K562 (cell line): Measurements from ENCODE around the gene KDM5D. TPM values are rescaled to one million over a fixed set of nuclear protein-coding genes. Genes with fewer than 3 reads are reported as not detected.

ENCODE experiments used
- ATAC-seq: fragments of 200-7000 bp; cut with Tn5 transposase; 3 replicates; pipeline ENCODE4 v1.9.1; 2020; ENCODE audit warnings: moderate library complexity
- BruUV-seq: library from RNA; stranded (reverse); fragments of 400-500 nt; replicated peaks from 2 replicates; lab custom pipeline; 2021; lab: Mats Ljungman, UMichigan
- CTCF ChIA-PET: fragments of 300-600 bp; formaldehyde crosslinking; extraction: SDS; loops from one replicate; lab custom pipeline; 2021; ENCODE audit warnings: low intra/inter-chr PET ratio; lab: Yijun Ruan, JAX
- POLR2A ChIA-PET: fragments of 300-600, 350-650 bp; sonication (Branson Sonifier 250); formaldehyde crosslinking; extraction: SDS; loops from one replicate; lab custom pipeline; 2021; ENCODE audit warnings: antibody characterized with exemption, inconsistent platforms; lab: Yijun Ruan, JAX
- DNase-seq, 4 experiments: peaks; one replicate each; pipeline versions ENCODE4 v3.0.0 to v3.0.0-alpha.2; 2011 to 2018; ENCODE audit warnings: low spot score in 3 of 4, mixed read lengths in 3 of 4; ENCODE audit errors: extremely low read depth in 1 of 4
- FAIRE-seq: peaks from 2 replicates; lab custom pipeline; 2011; peaks lifted over from hg19 to GRCh38; lab: Jason Lieb, UNC
- H2AFZ ChIP-seq: 2 replicates; pipeline ENCODE4 v1.6.0; 2011; ENCODE audit warnings: low read depth, low read length, control low read depth, inconsistent platforms
- H3K27ac ChIP-seq: fragments of 200-600 bp; 3 replicates; pipeline ENCODE4 v1.8.0; 2011; ENCODE audit warnings: low read depth, mild to moderate bottlenecking, control low read depth, inconsistent platforms, low read length, moderate library complexity, mixed read lengths; ENCODE audit errors: extremely low read depth
- H3K27me3 ChIP-seq, 2 experiments: fragments of 300-600 bp in 1 of 2; 2 replicates in 1 of 2; 3 replicates in 1 of 2; pipeline versions ENCODE4 v1.6.0 to v1.8.0; 2011; ENCODE audit warnings: inconsistent platforms in 2 of 2, low read length in 2 of 2, mild to moderate bottlenecking in 1 of 2, mixed read lengths in 1 of 2, moderate library complexity in 1 of 2; ENCODE audit not compliant: control insufficient read depth in 2 of 2, insufficient read depth in 2 of 2
- H3K36me3 ChIP-seq: fragments of 300-600 bp; 3 replicates; pipeline ENCODE4 v1.8.0; 2011; ENCODE audit warnings: mild to moderate bottlenecking, low read length, inconsistent platforms; ENCODE audit not compliant: control insufficient read depth, insufficient read depth
- H3K4me1 ChIP-seq, 2 experiments: fragments of 200-600 bp in 1 of 2; replicated peaks in 1 of 2; 2 replicates in 1 of 2; 3 replicates in 1 of 2; pipeline versions ENCODE4 v1.5.1 to v1.8.0; 2011; ENCODE audit warnings: inconsistent platforms in 2 of 2, low read length in 2 of 2, mild to moderate bottlenecking in 1 of 2, mixed read lengths in 1 of 2, moderate library complexity in 1 of 2; ENCODE audit not compliant: control insufficient read depth in 2 of 2, insufficient read depth in 2 of 2
- H3K4me2 ChIP-seq: 2 replicates; pipeline ENCODE4 v1.6.1; 2011; ENCODE audit warnings: low read length, control low read depth, inconsistent platforms, mixed read lengths; ENCODE audit not compliant: insufficient read depth
- H3K4me3 ChIP-seq: fragments of 200-600 bp; sonication (generic), shearing (Covaris generic); 2 replicates; pipeline ENCODE4 v1.5.1; 2016; ENCODE audit warnings: control low read depth, inconsistent platforms
- H3K79me2 ChIP-seq: fragments of 200-600 bp; 3 replicates; pipeline ENCODE4 v1.8.0; 2011; ENCODE audit warnings: low read length, inconsistent platforms; ENCODE audit not compliant: control insufficient read depth, insufficient read depth
- H3K9ac ChIP-seq, 2 experiments: 2 replicates each; pipeline versions ENCODE4 v1.6.0 to v1.6.1; 2011; ENCODE audit warnings: low read depth in 2 of 2, low read length in 2 of 2, control low read depth in 1 of 2, inconsistent platforms in 1 of 2, mild to moderate bottlenecking in 1 of 2, mixed read lengths in 1 of 2; ENCODE audit not compliant: insufficient read depth in 1 of 2
- H3K9me1 ChIP-seq: one replicate; pipeline ENCODE4 v1.6.0; 2011; ENCODE audit warnings: inconsistent platforms, mild to moderate bottlenecking, low read length, moderate library complexity; ENCODE audit not compliant: control insufficient read depth, insufficient read depth
- H3K9me3 ChIP-seq: replicated peaks from 2 replicates; pipeline ENCODE4 v1.5.1; 2011; ENCODE audit warnings: low read depth, low read length, inconsistent platforms; ENCODE audit not compliant: control insufficient read depth, insufficient read depth
- H4K20me1 ChIP-seq: replicated peaks from 2 replicates; pipeline ENCODE4 v1.6.1; 2011; ENCODE audit warnings: low read length, inconsistent platforms, mixed read lengths; ENCODE audit not compliant: control insufficient read depth, insufficient read depth
- HNRNPLL ChIP-seq: fragments of 200-400 bp; formaldehyde crosslinking; IDR thresholded peaks from 2 replicates; pipeline ENCODE4 v1.6.1; 2017; ENCODE audit warnings: low read length, low read depth, mild to moderate bottlenecking; ENCODE audit not compliant: poor library complexity, severe bottlenecking
- RB1 ChIP-seq: fragments of 450-650 bp; IDR thresholded peaks from 2 replicates; pipeline ENCODE4 v1.6.1; 2017; ENCODE audit warnings: low read depth, mild to moderate bottlenecking
- ZNF316 ChIP-seq: fragments of 450-650 bp; IDR thresholded peaks from 2 replicates; pipeline ENCODE4 v1.6.1; 2016
- ZNF668 ChIP-seq: fragments of 250-450 bp; sonication (Bioruptor Pico); IDR thresholded peaks from 2 replicates; pipeline ENCODE4 v1.8.0; 2022; ENCODE audit warnings: mild to moderate bottlenecking, inconsistent platforms
- WGBS: fragments of 100-300 bp; shearing (Covaris generic); methylation state at CpG from one replicate; pipeline ENCODE4 v1.1.6; 2016; ENCODE audit warnings: low coverage, mixed read lengths; ENCODE audit not compliant: insufficient coverage; ENCODE audit errors: missing lambda C conversion rate; 5-methylcytosine and 5-hydroxymethylcytosine counted together
- in situ Hi-C: fragments of 300-500 bp; cut with MboI; formaldehyde crosslinking; loops from 4 replicates; pipeline ENCODE4 v1.15.0; 2018; ENCODE audit warnings: inconsistent platforms, mixed read lengths
- intact Hi-C: fragments of 100-400 bp; cut with micrococcal nuclease; formaldehyde crosslinking; loops from 2 replicates; pipeline ENCODE4 v1.14.2; 2022
- polyA plus RNA-seq, 8 experiments: library from polyadenylated mRNA; depleted of rRNA in 4 of 8; stranded (reverse) in 5 of 8; unstranded in 3 of 8; fragments of >200 nt; fragmentation: Nextera tagmentation in 2 of 8; fragmentation: Illumina TruSeq in 1 of 8; extraction: Ambion mirVana in 2 of 8; extraction: Trizol in 1 of 8; gene quantifications; 2 replicates each; pipeline versions ENCODE4 v1.2.1 to v1.2.3, GENCODE V29; 2011 to 2014; ENCODE audit warnings: inconsistent platforms in 1 of 8, missing spikeins in 1 of 8
- total RNA-seq, 7 experiments: library from RNA; depleted of rRNA in 6 of 7; stranded (reverse); fragments of >200 nt in 6 of 7; fragmentation: Illumina TruSeq in 2 of 7; extraction: Trizol in 2 of 7; gene quantifications; 2 replicates each; pipeline versions ENCODE4 v1.2.1 to v1.2.3, GENCODE V29; 2011 to 2021; ENCODE audit warnings: low replicate concordance in 1 of 7
- TF ChIP-seq, protein P1 (sequence below): fragments of 250-450 bp; sonication (Bioruptor Pico); IDR thresholded peaks from 2 replicates; pipeline ENCODE4 v1.4.0; 2020; ENCODE audit warnings: mild to moderate bottlenecking, moderate library complexity

Gene KDM5D
- total and polyA plus RNA-seq, 9 of the 15 experiments (the other 6 are each of a cell fraction or from before 2014, with no cell fraction given): 0.27 TPM; not detected in 8

DNA sequence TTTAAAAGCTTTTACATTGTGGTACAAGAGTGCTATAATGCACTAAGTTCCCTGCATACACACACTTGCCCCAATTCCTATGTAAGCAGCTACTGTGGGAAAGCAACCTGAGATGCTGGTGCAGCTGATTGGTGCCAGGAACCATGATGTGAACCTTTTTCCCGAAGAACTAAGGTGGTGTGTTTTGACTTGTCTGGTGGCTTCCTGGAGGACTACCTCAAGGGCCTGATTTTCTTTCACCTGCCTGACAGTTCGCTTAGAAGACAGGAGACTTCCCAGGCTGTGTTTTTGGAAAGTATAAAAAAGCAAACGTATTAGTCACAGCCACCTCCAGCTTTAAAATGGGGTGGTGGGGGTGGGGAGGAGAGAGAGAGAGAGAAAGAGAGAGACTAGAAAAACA is 27.4 kb downstream of the KDM5D start:
- no TSS peak for BruUV-seq
- TF ChIP-seq HNRNPLL: no peak
- no peak for TF ChIP-seq ZNF316
- TF ChIP-seq, protein P1, sequence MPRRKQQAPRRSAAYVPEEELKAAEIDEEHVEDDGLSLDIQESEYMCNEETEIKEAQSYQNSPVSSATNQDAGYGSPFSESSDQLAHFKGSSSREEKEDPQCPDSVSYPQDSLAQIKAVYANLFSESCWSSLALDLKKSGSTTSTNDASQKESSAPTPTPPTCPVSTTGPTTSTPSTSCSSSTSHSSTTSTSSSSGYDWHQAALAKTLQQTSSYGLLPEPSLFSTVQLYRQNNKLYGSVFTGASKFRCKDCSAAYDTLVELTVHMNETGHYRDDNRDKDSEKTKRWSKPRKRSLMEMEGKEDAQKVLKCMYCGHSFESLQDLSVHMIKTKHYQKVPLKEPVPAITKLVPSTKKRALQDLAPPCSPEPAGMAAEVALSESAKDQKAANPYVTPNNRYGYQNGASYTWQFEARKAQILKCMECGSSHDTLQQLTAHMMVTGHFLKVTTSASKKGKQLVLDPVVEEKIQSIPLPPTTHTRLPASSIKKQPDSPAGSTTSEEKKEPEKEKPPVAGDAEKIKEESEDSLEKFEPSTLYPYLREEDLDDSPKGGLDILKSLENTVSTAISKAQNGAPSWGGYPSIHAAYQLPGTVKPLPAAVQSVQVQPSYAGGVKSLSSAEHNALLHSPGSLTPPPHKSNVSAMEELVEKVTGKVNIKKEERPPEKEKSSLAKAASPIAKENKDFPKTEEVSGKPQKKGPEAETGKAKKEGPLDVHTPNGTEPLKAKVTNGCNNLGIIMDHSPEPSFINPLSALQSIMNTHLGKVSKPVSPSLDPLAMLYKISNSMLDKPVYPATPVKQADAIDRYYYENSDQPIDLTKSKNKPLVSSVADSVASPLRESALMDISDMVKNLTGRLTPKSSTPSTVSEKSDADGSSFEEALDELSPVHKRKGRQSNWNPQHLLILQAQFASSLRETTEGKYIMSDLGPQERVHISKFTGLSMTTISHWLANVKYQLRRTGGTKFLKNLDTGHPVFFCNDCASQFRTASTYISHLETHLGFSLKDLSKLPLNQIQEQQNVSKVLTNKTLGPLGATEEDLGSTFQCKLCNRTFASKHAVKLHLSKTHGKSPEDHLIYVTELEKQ: no peak
- TF ChIP-seq RB1: no peak
- TF ChIP-seq ZNF668: no peak
- Histone ChIP-seq H3K9ac (no peak overlapping the region), H3K79me2 (no peaks in the 10 kb centered on the region), H3K9me1 (no peaks in the 10 kb centered on the region), H2AFZ (no peak overlapping the region), H4K20me1 (no peaks in the 10 kb centered on the region), H3K4me3 (no peak overlapping the region), H3K4me1 (no peaks in the 10 kb centered on the region), H3K9me3 (no peaks in the 10 kb centered on the region), H3K27me3 (no peaks in the 10 kb centered on the region), H3K36me3 (no peaks in the 10 kb centered on the region), H3K4me2 (no peak overlapping the region), H3K27ac (no peak overlapping the region)
- ChIA-PET POLR2A (no interaction called here), CTCF (no interaction called here)
- in situ Hi-C loops (no loop called here), intact Hi-C loops (no loop called here)
- ATAC-seq: no peak
- no peak for DNase-seq
- no peak for FAIRE-seq
- no CpG with 5 or more reads among the region's 3 CpGs for WGBS
